ENCODE data around the gene BCAS4.
A peak's percentile ranks its signal among the peaks of the same experiment; 100 is the strongest.

BCAS4 gene

DNA sequence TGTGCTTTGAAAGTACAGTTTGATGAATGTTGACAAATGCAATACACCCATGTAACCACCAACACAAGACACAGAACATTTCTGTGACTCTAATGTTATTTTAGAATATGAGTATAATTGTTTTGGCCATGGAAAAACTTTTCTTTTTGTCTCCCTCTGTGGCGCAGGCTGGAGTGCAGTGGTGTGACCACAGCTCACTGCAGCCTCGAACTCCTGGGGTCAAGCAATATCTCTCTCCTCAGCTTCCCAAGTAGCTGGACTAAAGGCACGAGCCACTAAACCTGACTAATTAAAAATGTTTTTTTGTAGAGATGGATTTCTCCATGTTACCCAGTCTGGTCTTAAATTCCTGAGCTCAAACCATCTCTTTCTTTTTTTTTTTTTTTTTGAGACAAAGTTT, 20.3 kb upstream of the BCAS4 start:
- Histone ChIP-seq H3K36me3 (ENCODE audit: control insufficient read depth in 2 of 2, insufficient read depth in 1 of 2, low read length in 2 of 2) (no peaks in the 10 kb centered on the region), H3K4me1 (ENCODE audit: control insufficient read depth, insufficient read depth, low read length) (no peaks in the 10 kb centered on the region), H3K27ac (ENCODE audit: extremely low read depth, low read depth, low read length) (no peak overlapping the region), H3K9me3 (ENCODE audit: control insufficient read depth, insufficient read depth, low read depth, low read length) (no peaks in the 10 kb centered on the region), H3K4me3 (ENCODE audit: low read depth, low read length) (no peak overlapping the region)
- TF ChIP-seq ZBTB26 (tag by site-specific recombination; optimal IDR thresholded peaks at IDR 0.05) (no peak), ZNF449 (tag by site-specific recombination; IDR thresholded peaks at IDR 0.05) (no peak), ZNF48 (tag by site-specific recombination; IDR thresholded peaks at IDR 0.05) (no peak), KLF10 (tag by site-specific recombination; IDR thresholded peaks at IDR 0.05) (no peak), ZNF366 (tag by site-specific recombination; conservative IDR thresholded peaks at IDR 0.05) (no peak), ZNF670 (tag by site-specific recombination; IDR thresholded peaks at IDR 0.05; ENCODE audit: low read depth) (no peak), SALL2 (tag by site-specific recombination; IDR thresholded peaks at IDR 0.05; ENCODE audit: borderline replicate concordance) (no peak)
- TF ChIP-seq, protein P1, sequence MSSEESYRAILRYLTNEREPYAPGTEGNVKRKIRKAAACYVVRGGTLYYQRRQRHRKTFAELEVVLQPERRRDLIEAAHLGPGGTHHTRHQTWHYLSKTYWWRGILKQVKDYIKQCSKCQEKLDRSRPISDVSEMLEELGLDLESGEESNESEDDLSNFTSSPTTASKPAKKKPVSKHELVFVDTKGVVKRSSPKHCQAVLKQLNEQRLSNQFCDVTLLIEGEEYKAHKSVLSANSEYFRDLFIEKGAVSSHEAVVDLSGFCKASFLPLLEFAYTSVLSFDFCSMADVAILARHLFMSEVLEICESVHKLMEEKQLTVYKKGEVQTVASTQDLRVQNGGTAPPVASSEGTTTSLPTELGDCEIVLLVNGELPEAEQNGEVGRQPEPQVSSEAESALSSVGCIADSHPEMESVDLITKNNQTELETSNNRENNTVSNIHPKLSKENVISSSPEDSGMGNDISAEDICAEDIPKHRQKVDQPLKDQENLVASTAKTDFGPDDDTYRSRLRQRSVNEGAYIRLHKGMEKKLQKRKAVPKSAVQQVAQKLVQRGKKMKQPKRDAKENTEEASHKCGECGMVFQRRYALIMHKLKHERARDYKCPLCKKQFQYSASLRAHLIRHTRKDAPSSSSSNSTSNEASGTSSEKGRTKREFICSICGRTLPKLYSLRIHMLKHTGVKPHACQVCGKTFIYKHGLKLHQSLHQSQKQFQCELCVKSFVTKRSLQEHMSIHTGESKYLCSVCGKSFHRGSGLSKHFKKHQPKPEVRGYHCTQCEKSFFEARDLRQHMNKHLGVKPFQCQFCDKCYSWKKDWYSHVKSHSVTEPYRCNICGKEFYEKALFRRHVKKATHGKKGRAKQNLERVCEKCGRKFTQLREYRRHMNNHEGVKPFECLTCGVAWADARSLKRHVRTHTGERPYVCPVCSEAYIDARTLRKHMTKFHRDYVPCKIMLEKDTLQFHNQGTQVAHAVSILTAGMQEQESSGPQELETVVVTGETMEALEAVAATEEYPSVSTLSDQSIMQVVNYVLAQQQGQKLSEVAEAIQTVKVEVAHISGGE (tag by site-specific recombination; conservative IDR thresholded peaks at IDR 0.05; ENCODE audit: low read depth): no peak
- POLR2A ChIA-PET: interaction anchor here (0.7 kb wide), 1 partner anchor 43 kb away, joined by 3 read pairs; the partner anchor contains the start of gene PARD6B
- CTCF ChIA-PET: no interaction called here

DNA sequence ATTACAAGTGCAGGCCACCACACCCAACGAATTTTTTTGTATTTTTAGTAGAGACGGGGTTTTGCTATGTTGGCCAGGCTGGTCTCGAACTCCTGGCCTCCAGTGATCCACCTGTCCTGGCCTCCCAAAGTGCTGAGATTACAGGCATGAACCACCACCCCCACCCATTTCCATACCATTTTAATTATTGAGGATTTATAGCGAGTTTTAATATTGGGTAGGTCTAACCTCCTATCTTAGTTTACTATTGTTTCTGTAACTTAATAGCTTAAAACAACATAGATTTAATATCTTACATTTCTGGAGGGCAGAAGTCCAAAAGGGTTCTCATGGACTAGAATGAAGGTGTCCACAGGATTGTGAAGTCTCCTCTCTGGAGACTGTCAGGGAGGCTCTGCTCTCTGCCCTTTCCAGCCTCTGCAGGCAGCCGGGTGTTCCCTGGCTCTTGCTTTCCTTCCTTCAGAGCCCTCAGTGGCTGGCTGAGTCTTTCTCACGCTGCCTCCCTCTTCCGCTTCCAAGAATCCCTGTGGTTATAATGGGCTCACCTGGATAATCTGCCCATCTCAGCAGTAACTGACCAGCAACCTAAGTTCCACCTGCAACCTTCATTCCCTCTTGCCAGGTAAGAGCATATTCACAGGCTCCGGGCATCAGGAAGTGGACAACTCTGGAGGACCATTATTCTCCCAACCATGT, 18.6 kb upstream of the BCAS4 start:
- peak; percentile 36; the same call in 1 of the 2 replicates for TF ChIP-seq ZBTB17 (tag by site-specific recombination; IDR thresholded peaks at IDR 0.05)
- TF ChIP-seq SETDB1 (IDR thresholded peaks at IDR 0.05; ENCODE audit: insufficient read length, low read length): no peak
- Histone ChIP-seq H3K4me1 (ENCODE audit: control insufficient read depth, insufficient read depth, low read length) (no peaks in the 10 kb centered on the region), H3K9me3 (ENCODE audit: control insufficient read depth, insufficient read depth, low read depth, low read length) (no peaks in the 10 kb centered on the region), H3K36me3 (ENCODE audit: control insufficient read depth in 2 of 2, insufficient read depth in 1 of 2, low read length in 2 of 2) (no peaks in the 10 kb centered on the region), H3K27ac (ENCODE audit: extremely low read depth, low read depth, low read length) (no peak overlapping the region), H3K4me3 (ENCODE audit: low read depth, low read length) (no peak overlapping the region)
- CTCF ChIA-PET: no interaction called here
- POLR2A ChIA-PET: no interaction called here

DNA sequence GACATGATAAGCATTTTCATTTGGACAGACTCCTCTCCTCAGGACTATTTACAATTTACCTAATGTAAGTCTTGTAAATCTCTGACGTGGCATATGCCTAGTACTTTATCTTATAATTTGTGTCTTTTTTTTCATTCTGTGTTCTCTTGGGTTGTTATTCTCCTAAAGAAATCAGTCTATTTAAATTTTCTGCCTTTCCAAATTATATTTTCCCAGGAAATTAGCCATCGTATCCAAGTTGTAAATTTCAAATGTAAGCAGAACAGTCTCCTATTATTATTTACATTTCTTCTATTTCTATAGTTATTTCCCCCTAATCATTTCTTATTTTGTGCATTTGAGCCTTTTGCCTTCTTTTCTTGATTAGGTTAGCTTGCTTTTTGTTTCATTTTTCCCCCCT, 17.5 kb upstream of the BCAS4 start:
- Histone ChIP-seq H3K9me3 (ENCODE audit: control insufficient read depth, insufficient read depth, low read depth, low read length) (no peaks in the 10 kb centered on the region), H3K4me3 (ENCODE audit: low read depth, low read length) (no peak overlapping the region), H3K27ac (ENCODE audit: extremely low read depth, low read depth, low read length) (no peak overlapping the region), H3K36me3 (ENCODE audit: control insufficient read depth in 2 of 2, insufficient read depth in 1 of 2, low read length in 2 of 2) (no peaks in the 10 kb centered on the region), H3K4me1 (ENCODE audit: control insufficient read depth, insufficient read depth, low read length) (no peaks in the 10 kb centered on the region)
- ChIA-PET POLR2A (no interaction called here), CTCF (interaction anchor here (0.6 kb wide), 1 partner anchor 32 kb away, joined by 3 read pairs; no protein-coding TSS in a partner anchor)
- TF ChIP-seq BCL6B (tag by site-specific recombination; IDR thresholded peaks at IDR 0.05) (no peak), ZNF169 (tag by site-specific recombination; IDR thresholded peaks at IDR 0.05) (no peak), ZFHX2 (tag by site-specific recombination; conservative IDR thresholded peaks at IDR 0.05) (no peak), ZNF596 (tag by site-specific recombination; IDR thresholded peaks at IDR 0.05) (no peak), ZNF777 (tag by site-specific recombination; IDR thresholded peaks at IDR 0.05; ENCODE audit: borderline replicate concordance) (no peak), ZNF362 (tag by site-specific recombination; IDR thresholded peaks at IDR 0.05) (no peak), SCRT2 (tag by site-specific recombination; IDR thresholded peaks at IDR 0.05) (no peak), ZBTB7A (tag by site-specific recombination; IDR thresholded peaks at IDR 0.05; ENCODE audit: low read depth) (no peak), WT1 (tag by site-specific recombination; IDR thresholded peaks at IDR 0.05) (no peak), ZBTB26 (tag by site-specific recombination; optimal IDR thresholded peaks at IDR 0.05) (no peak), ZNF558 (tag by site-specific recombination; IDR thresholded peaks at IDR 0.05) (no peak), KLF9 (tag by site-specific recombination; IDR thresholded peaks at IDR 0.05; ENCODE audit: low read depth) (no peak)
